ENCODE measurements around the gene NCBP3. TPM values are rescaled to one million over a fixed set of nuclear protein-coding genes. Genes with fewer than 3 reads are reported as not detected.

NCBP3 gene
- total RNA-seq, 1 experiment from 2014 or later, result 28.1 TPM

DNA sequence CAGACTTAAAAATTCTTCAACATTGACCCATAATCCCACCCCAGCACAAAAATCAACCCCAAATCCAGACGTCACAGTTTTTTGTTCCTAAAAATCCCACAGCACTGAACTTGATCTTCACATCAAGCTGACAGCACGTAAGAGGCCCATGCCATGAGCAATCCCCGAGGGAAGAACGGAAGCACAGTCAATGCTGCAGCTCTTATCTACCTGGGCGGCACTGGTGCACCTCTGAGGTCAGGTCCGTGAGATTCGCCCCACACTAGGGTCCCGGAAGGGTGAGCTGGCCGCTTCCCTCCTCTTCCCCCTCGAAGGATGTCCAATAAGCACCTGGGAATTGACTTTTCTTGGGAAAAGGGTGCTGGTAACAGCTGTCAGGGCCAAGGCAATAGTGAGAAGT, 33.8 kb downstream of the NCBP3 start:
- Histone ChIP-seq H3K27me3 (ENCODE audit: control insufficient read depth, insufficient read depth, low read length) (no peaks in the 10 kb centered on the region), H3K4me3 (ENCODE audit: low read depth in 2 of 2, low read length in 2 of 2) (no peak overlapping the region), H3K9me3 (ENCODE audit: control insufficient read depth, insufficient read depth, low read depth, low read length) (no peaks in the 10 kb centered on the region), H3K36me3 (ENCODE audit: control insufficient read depth, insufficient read depth, low read length) (peaks cover 5% of the 10 kb centered on the region; the same call in 1 of the 2 replicates), H3K4me1 (ENCODE audit: control insufficient read depth, insufficient read depth, low read length) (no peaks in the 10 kb centered on the region), H3K27ac (ENCODE audit: low read length) (no peak overlapping the region)
- intact Hi-C loops (cut with micrococcal nuclease; ENCODE audit: unreplicated experiment) (no loop called here), in situ Hi-C loops (cut with HindIII; ENCODE audit: low pct_unique_long_range_greater_than_20kb, low sequenced_read_pairs) (no loop called here)
- ChIA-PET CTCF (no interaction called here), POLR2A (no interaction called here)
- DNase-seq (ENCODE audit: low read depth, low spot score) (no peak), ATAC-seq (no peak)
- no peak for TF ChIP-seq TCF7L2 (IDR thresholded peaks at IDR 0.05; ENCODE audit: low read depth, low read length)
- TF ChIP-seq, protein P1, sequence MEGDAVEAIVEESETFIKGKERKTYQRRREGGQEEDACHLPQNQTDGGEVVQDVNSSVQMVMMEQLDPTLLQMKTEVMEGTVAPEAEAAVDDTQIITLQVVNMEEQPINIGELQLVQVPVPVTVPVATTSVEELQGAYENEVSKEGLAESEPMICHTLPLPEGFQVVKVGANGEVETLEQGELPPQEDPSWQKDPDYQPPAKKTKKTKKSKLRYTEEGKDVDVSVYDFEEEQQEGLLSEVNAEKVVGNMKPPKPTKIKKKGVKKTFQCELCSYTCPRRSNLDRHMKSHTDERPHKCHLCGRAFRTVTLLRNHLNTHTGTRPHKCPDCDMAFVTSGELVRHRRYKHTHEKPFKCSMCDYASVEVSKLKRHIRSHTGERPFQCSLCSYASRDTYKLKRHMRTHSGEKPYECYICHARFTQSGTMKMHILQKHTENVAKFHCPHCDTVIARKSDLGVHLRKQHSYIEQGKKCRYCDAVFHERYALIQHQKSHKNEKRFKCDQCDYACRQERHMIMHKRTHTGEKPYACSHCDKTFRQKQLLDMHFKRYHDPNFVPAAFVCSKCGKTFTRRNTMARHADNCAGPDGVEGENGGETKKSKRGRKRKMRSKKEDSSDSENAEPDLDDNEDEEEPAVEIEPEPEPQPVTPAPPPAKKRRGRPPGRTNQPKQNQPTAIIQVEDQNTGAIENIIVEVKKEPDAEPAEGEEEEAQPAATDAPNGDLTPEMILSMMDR (IDR thresholded peaks at IDR 0.05), result no peak
- TF ChIP-seq POLR2AphosphoS5 (IDR thresholded peaks at IDR 0.05; ENCODE audit: low read depth, low read length), result no peak
- TF ChIP-seq, protein P2, sequence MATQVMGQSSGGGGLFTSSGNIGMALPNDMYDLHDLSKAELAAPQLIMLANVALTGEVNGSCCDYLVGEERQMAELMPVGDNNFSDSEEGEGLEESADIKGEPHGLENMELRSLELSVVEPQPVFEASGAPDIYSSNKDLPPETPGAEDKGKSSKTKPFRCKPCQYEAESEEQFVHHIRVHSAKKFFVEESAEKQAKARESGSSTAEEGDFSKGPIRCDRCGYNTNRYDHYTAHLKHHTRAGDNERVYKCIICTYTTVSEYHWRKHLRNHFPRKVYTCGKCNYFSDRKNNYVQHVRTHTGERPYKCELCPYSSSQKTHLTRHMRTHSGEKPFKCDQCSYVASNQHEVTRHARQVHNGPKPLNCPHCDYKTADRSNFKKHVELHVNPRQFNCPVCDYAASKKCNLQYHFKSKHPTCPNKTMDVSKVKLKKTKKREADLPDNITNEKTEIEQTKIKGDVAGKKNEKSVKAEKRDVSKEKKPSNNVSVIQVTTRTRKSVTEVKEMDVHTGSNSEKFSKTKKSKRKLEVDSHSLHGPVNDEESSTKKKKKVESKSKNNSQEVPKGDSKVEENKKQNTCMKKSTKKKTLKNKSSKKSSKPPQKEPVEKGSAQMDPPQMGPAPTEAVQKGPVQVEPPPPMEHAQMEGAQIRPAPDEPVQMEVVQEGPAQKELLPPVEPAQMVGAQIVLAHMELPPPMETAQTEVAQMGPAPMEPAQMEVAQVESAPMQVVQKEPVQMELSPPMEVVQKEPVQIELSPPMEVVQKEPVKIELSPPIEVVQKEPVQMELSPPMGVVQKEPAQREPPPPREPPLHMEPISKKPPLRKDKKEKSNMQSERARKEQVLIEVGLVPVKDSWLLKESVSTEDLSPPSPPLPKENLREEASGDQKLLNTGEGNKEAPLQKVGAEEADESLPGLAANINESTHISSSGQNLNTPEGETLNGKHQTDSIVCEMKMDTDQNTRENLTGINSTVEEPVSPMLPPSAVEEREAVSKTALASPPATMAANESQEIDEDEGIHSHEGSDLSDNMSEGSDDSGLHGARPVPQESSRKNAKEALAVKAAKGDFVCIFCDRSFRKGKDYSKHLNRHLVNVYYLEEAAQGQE (IDR thresholded peaks at IDR 0.05; ENCODE audit: insufficient read depth in 1 of 2, low read depth in 2 of 2, low read length in 1 of 2), result no peak
- no peak for TF ChIP-seq SIN3A (IDR thresholded peaks at IDR 0.05; ENCODE audit: borderline replicate concordance, insufficient read depth, low read depth, low read length)
- BruUV-seq (replicated peaks), result TSS peak; percentile 65

GRCh38 chr17:3810019-3810418, 36.0 kb downstream of the NCBP3 start:
- CTCF ChIA-PET, result no interaction called here
- no TSS peak for BruUV-seq (replicated peaks)
- no peaks in the 10 kb centered on the region for H3K36me3 ChIP-seq (ENCODE audit: control insufficient read depth, insufficient read depth, low read length)
- H3K4me3 ChIP-seq (ENCODE audit: low read depth in 2 of 2, low read length in 2 of 2), result no peak overlapping the region
- no peaks in the 10 kb centered on the region for H3K27me3 ChIP-seq (ENCODE audit: control insufficient read depth, insufficient read depth, low read length)
- no peak overlapping the region for H3K27ac ChIP-seq (ENCODE audit: low read length)
- intact Hi-C loops (cut with micrococcal nuclease; ENCODE audit: unreplicated experiment), result no loop called here
- POLR2A ChIA-PET, result no interaction called here
- H3K9me3 ChIP-seq (ENCODE audit: control insufficient read depth, insufficient read depth, low read depth, low read length), result no peaks in the 10 kb centered on the region
- H3K4me1 ChIP-seq (ENCODE audit: control insufficient read depth, insufficient read depth, low read length), result no peaks in the 10 kb centered on the region
- DNase-seq (ENCODE audit: low read depth, low spot score) (no peak), ATAC-seq (no peak)
- no peak for TF ChIP-seq TCF7L2 (IDR thresholded peaks at IDR 0.05; ENCODE audit: low read depth, low read length)
- TF ChIP-seq, protein P2 (IDR thresholded peaks at IDR 0.05; ENCODE audit: insufficient read depth in 1 of 2, low read depth in 2 of 2, low read length in 1 of 2), result no peak
- TF ChIP-seq POLR2AphosphoS5 (IDR thresholded peaks at IDR 0.05; ENCODE audit: low read depth, low read length), result no peak
- TF ChIP-seq SIN3A (IDR thresholded peaks at IDR 0.05; ENCODE audit: borderline replicate concordance, insufficient read depth, low read depth, low read length), result no peak
- TF ChIP-seq, protein P1 (IDR thresholded peaks at IDR 0.05), result no peak
- in situ Hi-C loops (cut with HindIII; ENCODE audit: low pct_unique_long_range_greater_than_20kb, low sequenced_read_pairs), result no loop called here

Data from Panc1 (cell line).